Activated CD4-positive, alpha-beta T cell treated with anti-CD3 and anti-CD28 coated beads, Interleukin-2, amount 50 U/mL, for 48 hours (primary cell): ENCODE data around the gene LRRC3C.

Source experiments
- DNase-seq, 2 experiments: peaks; one replicate each; pipeline ENCODE4 v3.0.0-alpha.2; 2020

LRRC3C gene

GRCh38 chr17:39951924-39952679 lies 24.6 kb downstream of the LRRC3C start:
- DNase-seq = no peak

- peak; percentile 95 to 96 for DNase-seq
Observed at GRCh38 chr17:39952680-39953470, 25.3 kb downstream of the LRRC3C start.

GRCh38 chr17:39953471-39953888 lies 25.9 kb downstream of the LRRC3C start:
- no peak for DNase-seq

GRCh38 chr17:39954876-39955275 lies 27.3 kb downstream of the LRRC3C start:
- DNase-seq = no peak

- DNase-seq = no peak
Observed at GRCh38 chr17:39955726-39956225, 28.2 kb downstream of the LRRC3C start.

GRCh38 chr17:39960524-39961041 lies 33.1 kb downstream of the LRRC3C start:
- no peak for DNase-seq

- DNase-seq = no peak
Observed at GRCh38 chr17:39962642-39963220, 35.2 kb downstream of the LRRC3C start, which contains the start of gene GSDMA. Gene GSDMA (plus strand): TSS chr17:39963004. CDS start chr17:39965688, 2,684 bp downstream.

- DNase-seq = no peak
Observed at GRCh38 chr17:39963829-39964228, 36.3 kb downstream of the LRRC3C start.

- no peak for DNase-seq
Observed at GRCh38 chr17:39965017-39965699, 37.6 kb downstream of the LRRC3C start.

GRCh38 chr17:39966771-39967170 lies 39.2 kb downstream of the LRRC3C start:
- no peak for DNase-seq

- DNase-seq = no peak
Observed at GRCh38 chr17:39968761-39969160, 41.2 kb downstream of the LRRC3C start.

GRCh38 chr17:39969375-39969774 lies 41.8 kb downstream of the LRRC3C start:
- no peak for DNase-seq

- no peak for DNase-seq
Observed at GRCh38 chr17:39970157-39970692, 42.7 kb downstream of the LRRC3C start.

- no peak for DNase-seq
Observed at GRCh38 chr17:39971076-39971603, 43.6 kb downstream of the LRRC3C start.

- no peak for DNase-seq
Observed at GRCh38 chr17:39972271-39972670, 44.7 kb downstream of the LRRC3C start.

- DNase-seq = no peak
Observed at GRCh38 chr17:39973496-39973895, 46.0 kb downstream of the LRRC3C start.

GRCh38 chr17:39974433-39974832 lies 46.9 kb downstream of the LRRC3C start:
- DNase-seq = no peak

- DNase-seq = no peak
Observed at GRCh38 chr17:39975801-39976200, 48.3 kb downstream of the LRRC3C start.

- no peak for DNase-seq
Observed at GRCh38 chr17:39979016-39979670, 51.6 kb downstream of the LRRC3C start.

- no peak for DNase-seq
Observed at GRCh38 chr17:39979893-39980350, 52.4 kb downstream of the LRRC3C start.
